ENCODE data around the gene ZBTB16. TPM values are rescaled to one million over a fixed set of nuclear protein-coding genes. Genes with fewer than 3 reads are reported as not detected.
"Not testable (repeated sequence)": the region's sequence is repeated elsewhere in the genome, so short reads cannot be mapped to it uniquely, and the experiment has no call there.

Gene ZBTB16
- total and polyA plus RNA-seq, 7 donors: 9.9 to 197 (median 99.5) TPM

- H3K9me3 ChIP-seq: no peaks in the 10 kb centered on the region
- 69 to 86% methylated on average over 5 of the region's 5 CpGs for WGBS, 2 donors
- intact Hi-C loops (cut with DNase I): no loop called here
- peaks cover 0 to 19% (median 13%) of the 10 kb centered on the region in 4 donors for H3K4me1 ChIP-seq
- no peak for DNase-seq
- no peaks in the 10 kb centered on the region for H3K36me3 ChIP-seq
- H3K27me3 ChIP-seq: no peaks in the 10 kb centered on the region
- no peak overlapping the region for H3K4me3 ChIP-seq
- H3K27ac ChIP-seq: peak overlapping the region in 1 of 4 donors; percentile 85
- TF ChIP-seq POLR2A (IDR thresholded peaks at IDR 0.05) (no peak), CTCF (IDR thresholded peaks at IDR 0.05) (no peak), POLR2AphosphoS5 (IDR thresholded peaks at IDR 0.05) (no peak), EP300 (IDR thresholded peaks at IDR 0.05) (no peak)
These were observed 17.3 kb upstream of the ZBTB16 start for GRCh38 chr11:114042234-114042633.

GRCh38 chr11:114044042-114044871, 15.3 kb upstream of the ZBTB16 start:
- Histone ChIP-seq H3K9me3 (no peaks in the 10 kb centered on the region), H3K27ac (no peak overlapping the region), H3K4me1 (peaks cover 0 to 21% (median 14%) of the 10 kb centered on the region in 4 donors), H3K36me3 (no peaks in the 10 kb centered on the region), H3K4me3 (no peak overlapping the region), H3K27me3 (no peaks in the 10 kb centered on the region)
- intact Hi-C loops (cut with DNase I): no loop called here
- no peak for TF ChIP-seq CTCF (IDR thresholded peaks at IDR 0.05)
- TF ChIP-seq POLR2A (IDR thresholded peaks at IDR 0.05): peak in 1 of 2 donors; percentile 8
- WGBS, 2 donors: 30 to 65% methylated on average over 10 of the region's 10 CpGs
- DNase-seq: no peak

- intact Hi-C loops (cut with DNase I): no loop called here
These were observed 12.2 kb upstream of the ZBTB16 start for GRCh38 chr11:114047327-114047726.

GRCh38 chr11:114049050-114049449, 10.5 kb upstream of the ZBTB16 start:
- no peak for DNase-seq
- intact Hi-C loops (cut with DNase I): loop anchor here (1.0 kb wide), 1 partner anchor 8 kb away; no protein-coding TSS in a partner anchor
- WGBS, 2 donors: 53 to 71% methylated on average over 2 of the region's 2 CpGs

More at GRCh38 chr11:114047327-114047726, 12.2 kb upstream of the ZBTB16 start:
- no peaks in the 10 kb centered on the region for H3K9me3 ChIP-seq
- WGBS, 2 donors: 83 to 95% methylated on average over 4 of the region's 4 CpGs
- H3K4me3 ChIP-seq: no peak overlapping the region
- peaks cover 0 to 31% (median 12%) of the 10 kb centered on the region in 4 donors for H3K4me1 ChIP-seq
- H3K27me3 ChIP-seq: no peaks in the 10 kb centered on the region
- TF ChIP-seq POLR2AphosphoS5 (IDR thresholded peaks at IDR 0.05) (no peak), POLR2A (IDR thresholded peaks at IDR 0.05) (no peak), EP300 (IDR thresholded peaks at IDR 0.05) (no peak), CTCF (IDR thresholded peaks at IDR 0.05) (no peak)
- no peaks in the 10 kb centered on the region for H3K36me3 ChIP-seq
- no peak for DNase-seq
- H3K27ac ChIP-seq: no peak overlapping the region

GRCh38 chr11:114049766-114050165, 9.7 kb upstream of the ZBTB16 start:
- WGBS, 2 donors: 95 to 96% methylated on average over 9 of the region's 9 CpGs
- intact Hi-C loops (cut with DNase I): loop anchor here (1.0 to 2.0 kb wide), 3 partner anchors 8 to 129 kb away; no protein-coding TSS in a partner anchor

More at GRCh38 chr11:114049050-114049449, 10.5 kb upstream of the ZBTB16 start:
- Histone ChIP-seq H3K27ac (peak overlapping the region in 2 of 4 donors; percentile 74 to 80), H3K4me1 (peaks cover 0 to 46% (median 15%) of the 10 kb centered on the region in 4 donors), H3K4me3 (no peak overlapping the region), H3K36me3 (no peaks in the 10 kb centered on the region), H3K9me3 (no peaks in the 10 kb centered on the region), H3K27me3 (no peaks in the 10 kb centered on the region)
- TF ChIP-seq POLR2AphosphoS5 (IDR thresholded peaks at IDR 0.05) (no peak), EP300 (IDR thresholded peaks at IDR 0.05) (no peak), POLR2A (IDR thresholded peaks at IDR 0.05) (no peak), CTCF (IDR thresholded peaks at IDR 0.05) (no peak)

More at GRCh38 chr11:114049766-114050165, 9.7 kb upstream of the ZBTB16 start:
- H3K27me3 ChIP-seq, DNase-seq, H3K9me3 ChIP-seq, H3K36me3 ChIP-seq, H3K4me3 ChIP-seq: not testable (repeated sequence)
- H3K4me1 ChIP-seq: peaks cover 0 to 46% (median 15%) of the 10 kb centered on the region in 4 donors
- peak overlapping the region in 3 of 4 donors; percentile 74 to 80 (median 77) for H3K27ac ChIP-seq

Data from sigmoid colon (tissue), 7 donors.